Glutamatergic neuron (in vitro differentiated cells): ENCODE data around the gene EXOC4. TPM values are rescaled to one million over a fixed set of nuclear protein-coding genes. Genes with fewer than 3 reads are reported as not detected.
A peak's percentile ranks its signal among the peaks of the same experiment; 100 is the strongest.

Experiments used
- DNase-seq: peaks from one replicate; pipeline ENCODE4 v3.0.0; 2022
- H3K27ac Mint-ChIP-seq: one replicate; pipeline ENCODE4 v1.8.0; 2020; ENCODE audit warnings: mild to moderate bottlenecking, mixed read lengths, inconsistent platforms; ENCODE audit not compliant: unreplicated experiment
- H3K27me3 Mint-ChIP-seq: one replicate; pipeline ENCODE4 v1.8.0; 2020; ENCODE audit warnings: mild to moderate bottlenecking, moderate library complexity, mixed read lengths, inconsistent platforms; ENCODE audit not compliant: unreplicated experiment
- H3K36me3 Mint-ChIP-seq: one replicate; pipeline ENCODE4 v1.8.0; 2020; ENCODE audit warnings: mild to moderate bottlenecking, mixed read lengths, inconsistent platforms; ENCODE audit not compliant: unreplicated experiment
- H3K4me1 Mint-ChIP-seq: one replicate; pipeline ENCODE4 v1.8.0; 2020; ENCODE audit warnings: mild to moderate bottlenecking, low read depth, mixed read lengths, inconsistent platforms; ENCODE audit not compliant: unreplicated experiment
- H3K4me3 Mint-ChIP-seq: one replicate; pipeline ENCODE4 v1.8.0; 2020; ENCODE audit warnings: mild to moderate bottlenecking, mixed read lengths, inconsistent platforms; ENCODE audit not compliant: unreplicated experiment
- H3K9me3 Mint-ChIP-seq: one replicate; pipeline ENCODE4 v1.8.0; 2020; ENCODE audit warnings: mild to moderate bottlenecking, moderate library complexity, mixed read lengths, inconsistent platforms; ENCODE audit not compliant: unreplicated experiment
- total RNA-seq: library from RNA; stranded (reverse); fragmentation: NEBNext Ultra II Directional; extraction: Animal tissue kit (Norgen Biotek cat#: 25700); gene quantifications from one replicate; pipeline ENCODE4 v1.2.1, GENCODE V29; 2021; ENCODE audit not compliant: unreplicated experiment
- TF ChIP-seq, protein P1 (sequence below): fragments of 200-600 bp; sonication (generic); IDR thresholded peaks from one replicate; pipeline ENCODE4 v1.5.0; 2021; ENCODE audit not compliant: partially characterized antibody, unreplicated experiment

Gene EXOC4
- total RNA-seq, 1 donor from 2014 or later: 73.8 TPM

DNA sequence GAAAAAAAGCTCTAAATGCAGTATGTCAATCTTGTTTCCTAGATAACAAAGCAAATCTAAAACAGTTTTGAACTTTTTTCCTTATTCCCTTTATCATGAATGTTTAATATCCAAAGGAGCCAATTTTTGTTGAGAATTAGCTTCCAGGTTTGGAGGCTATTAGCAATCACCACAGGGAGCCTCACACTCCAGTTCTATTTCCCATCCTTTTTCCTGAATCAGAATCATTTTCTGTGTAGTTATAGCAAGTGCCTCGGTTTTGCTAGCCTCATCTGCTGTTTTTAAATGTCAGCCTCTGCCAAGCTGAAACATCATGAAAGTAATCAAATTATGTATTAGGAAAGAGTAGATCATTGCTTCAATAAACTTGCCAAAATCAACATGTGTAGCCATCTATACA, 516.8 kb downstream of the EXOC4 start:
- H3K4me3 Mint-ChIP-seq: no peak overlapping the region
- no peak overlapping the region for H3K27ac Mint-ChIP-seq
- no peak for DNase-seq
- H3K27me3 Mint-ChIP-seq: no peaks in the 10 kb centered on the region
- no peaks in the 10 kb centered on the region for H3K36me3 Mint-ChIP-seq
- H3K4me1 Mint-ChIP-seq: peaks cover 17% of the 10 kb centered on the region
- no peaks in the 10 kb centered on the region for H3K9me3 Mint-ChIP-seq
- TF ChIP-seq, protein P1, sequence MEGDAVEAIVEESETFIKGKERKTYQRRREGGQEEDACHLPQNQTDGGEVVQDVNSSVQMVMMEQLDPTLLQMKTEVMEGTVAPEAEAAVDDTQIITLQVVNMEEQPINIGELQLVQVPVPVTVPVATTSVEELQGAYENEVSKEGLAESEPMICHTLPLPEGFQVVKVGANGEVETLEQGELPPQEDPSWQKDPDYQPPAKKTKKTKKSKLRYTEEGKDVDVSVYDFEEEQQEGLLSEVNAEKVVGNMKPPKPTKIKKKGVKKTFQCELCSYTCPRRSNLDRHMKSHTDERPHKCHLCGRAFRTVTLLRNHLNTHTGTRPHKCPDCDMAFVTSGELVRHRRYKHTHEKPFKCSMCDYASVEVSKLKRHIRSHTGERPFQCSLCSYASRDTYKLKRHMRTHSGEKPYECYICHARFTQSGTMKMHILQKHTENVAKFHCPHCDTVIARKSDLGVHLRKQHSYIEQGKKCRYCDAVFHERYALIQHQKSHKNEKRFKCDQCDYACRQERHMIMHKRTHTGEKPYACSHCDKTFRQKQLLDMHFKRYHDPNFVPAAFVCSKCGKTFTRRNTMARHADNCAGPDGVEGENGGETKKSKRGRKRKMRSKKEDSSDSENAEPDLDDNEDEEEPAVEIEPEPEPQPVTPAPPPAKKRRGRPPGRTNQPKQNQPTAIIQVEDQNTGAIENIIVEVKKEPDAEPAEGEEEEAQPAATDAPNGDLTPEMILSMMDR: no peak

DNA sequence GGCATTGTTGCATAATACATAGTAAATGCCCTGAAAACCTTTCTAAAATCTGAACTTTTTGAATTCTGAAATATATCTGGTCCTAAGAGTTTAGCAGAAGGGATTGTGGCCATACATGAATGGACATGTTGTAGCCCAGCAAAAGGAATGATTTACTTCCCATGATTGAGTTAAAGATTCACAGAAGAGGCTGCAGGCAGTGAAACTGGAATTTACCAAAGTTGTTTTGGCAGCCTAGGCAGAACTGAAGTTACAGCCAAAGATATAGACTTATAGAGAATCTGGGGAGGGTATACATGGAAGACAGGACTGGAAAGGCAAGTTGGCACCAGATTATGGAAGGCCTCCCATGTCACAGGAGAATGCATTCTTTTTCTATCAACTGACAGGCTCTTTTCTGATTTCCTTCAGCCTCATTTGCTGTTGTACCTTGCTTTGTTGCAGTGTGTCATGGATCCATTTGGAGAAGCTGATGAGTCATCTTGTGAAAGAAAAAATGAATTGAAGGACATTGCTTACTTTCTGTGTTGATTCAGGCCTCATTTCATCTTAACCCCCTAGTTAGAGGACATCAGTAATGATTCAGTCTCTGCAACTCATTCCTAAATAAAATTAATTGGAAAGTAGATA, 518.1 kb downstream of the EXOC4 start:
- DNase-seq: no peak
- no peak overlapping the region for H3K4me3 Mint-ChIP-seq
- H3K27me3 Mint-ChIP-seq: no peaks in the 10 kb centered on the region
- H3K4me1 Mint-ChIP-seq: peaks cover 22% of the 10 kb centered on the region
- no peak overlapping the region for H3K27ac Mint-ChIP-seq
- TF ChIP-seq, protein P1: no peak
- H3K36me3 Mint-ChIP-seq: no peaks in the 10 kb centered on the region
- H3K9me3 Mint-ChIP-seq: no peaks in the 10 kb centered on the region

DNA sequence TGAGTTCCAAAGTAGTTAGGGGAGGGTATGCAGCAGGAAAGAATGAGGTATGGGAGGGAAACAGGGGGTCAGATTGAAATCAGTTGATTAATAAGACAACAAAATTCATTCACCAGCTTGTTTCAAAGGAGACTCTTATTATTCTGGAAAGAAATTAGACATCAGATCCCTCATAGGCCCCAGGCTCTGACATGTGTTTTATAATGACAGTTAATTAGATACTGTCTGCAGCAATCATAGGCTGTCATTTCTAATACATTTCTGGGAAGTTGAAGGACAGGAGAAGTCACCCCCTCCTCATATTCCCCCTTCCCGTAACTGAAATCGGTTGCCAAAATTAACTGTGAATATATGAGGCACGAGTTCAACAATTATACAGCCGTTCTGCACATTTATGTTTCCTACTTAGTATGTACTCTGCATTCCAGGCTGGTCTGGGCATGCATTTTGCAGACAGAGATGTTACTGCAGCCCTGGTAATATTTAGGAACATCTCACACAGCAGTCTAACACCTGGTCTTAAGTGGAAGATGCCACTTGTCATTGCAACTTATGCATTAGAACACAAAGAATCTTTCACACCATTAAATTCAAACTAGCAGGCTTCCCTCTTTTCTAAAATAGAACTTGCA, 519.0 kb downstream of the EXOC4 start:
- Mint-ChIP-seq H3K4me3 (no peak overlapping the region), H3K4me1 (peaks cover 22% of the 10 kb centered on the region), H3K27ac (no peak overlapping the region), H3K9me3 (no peaks in the 10 kb centered on the region), H3K27me3 (no peaks in the 10 kb centered on the region), H3K36me3 (no peaks in the 10 kb centered on the region)
- no peak for DNase-seq
- TF ChIP-seq, protein P1: no peak

DNA sequence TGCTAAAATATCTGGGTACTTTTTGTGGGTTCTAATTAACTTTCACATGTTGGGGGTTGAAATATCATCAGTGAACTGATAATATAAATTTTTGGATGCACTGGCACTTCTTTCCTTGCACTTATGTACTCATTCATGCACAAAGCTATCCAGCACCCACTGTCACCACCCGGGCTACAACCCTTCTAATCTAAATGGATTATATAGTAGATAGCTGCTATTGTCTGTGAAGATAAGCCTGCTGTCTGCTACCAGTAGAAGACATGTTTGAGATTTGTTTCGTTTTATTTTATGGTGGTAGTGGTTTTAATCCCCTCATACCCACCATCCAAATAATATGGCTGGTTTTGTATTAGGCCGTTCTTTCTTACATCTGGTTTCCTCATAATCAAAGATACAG, 520.7 kb downstream of the EXOC4 start:
- H3K4me3 Mint-ChIP-seq: no peak overlapping the region
- peaks cover 22% of the 10 kb centered on the region for H3K4me1 Mint-ChIP-seq
- DNase-seq: no peak
- no peaks in the 10 kb centered on the region for H3K9me3 Mint-ChIP-seq
- peak overlapping the region; percentile 65 for H3K27ac Mint-ChIP-seq
- TF ChIP-seq, protein P1: no peak
- H3K27me3 Mint-ChIP-seq: no peaks in the 10 kb centered on the region
- H3K36me3 Mint-ChIP-seq: no peaks in the 10 kb centered on the region

DNA sequence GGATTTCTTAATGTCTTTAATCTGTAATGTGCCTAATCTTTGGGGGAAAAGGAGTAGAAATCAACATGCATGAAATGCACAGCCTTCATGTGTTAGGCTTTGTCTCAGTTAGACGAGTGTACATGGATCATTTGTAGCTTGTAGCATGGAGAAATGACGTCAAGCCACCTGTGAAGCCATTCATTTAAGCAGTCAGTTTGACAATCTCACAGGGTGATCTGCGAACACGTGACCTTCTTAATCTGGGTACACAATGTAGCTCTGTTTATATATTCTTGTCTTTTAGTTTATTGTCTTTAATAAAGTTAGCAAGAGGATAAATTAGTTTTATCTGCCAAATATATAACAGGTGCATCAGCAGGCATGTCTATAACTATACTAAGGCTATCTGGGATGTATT, 522.3 kb downstream of the EXOC4 start:
- Mint-ChIP-seq H3K4me3 (no peak overlapping the region), H3K4me1 (peaks cover 22% of the 10 kb centered on the region), H3K9me3 (peaks cover 5% of the 10 kb centered on the region), H3K27ac (no peak overlapping the region), H3K36me3 (no peaks in the 10 kb centered on the region), H3K27me3 (peaks cover 2% of the 10 kb centered on the region)
- TF ChIP-seq, protein P1: no peak
- no peak for DNase-seq
